Fibroblast of skin of abdomen (primary cell): ENCODE data around the gene LTBP1.

ENCODE experiments used
- DNase-seq: peaks from one replicate; pipeline ENCODE4 v3.0.0-alpha.2; 2013

LTBP1 gene

GRCh38 chr2:33391529-33392255, 444.9 kb downstream of the LTBP1 start:
- peak; percentile 74 for DNase-seq

GRCh38 chr2:33392366-33392765, 445.6 kb downstream of the LTBP1 start:
- no peak for DNase-seq

GRCh38 chr2:33395034-33395433, 448.3 kb downstream of the LTBP1 start:
- no peak for DNase-seq

- peak; percentile 65 for DNase-seq
Observed at GRCh38 chr2:33395655-33396249, 449.0 kb downstream of the LTBP1 start.

- DNase-seq, result no peak
Observed at GRCh38 chr2:33404321-33404720, 457.6 kb downstream of the LTBP1 start.

DNA sequence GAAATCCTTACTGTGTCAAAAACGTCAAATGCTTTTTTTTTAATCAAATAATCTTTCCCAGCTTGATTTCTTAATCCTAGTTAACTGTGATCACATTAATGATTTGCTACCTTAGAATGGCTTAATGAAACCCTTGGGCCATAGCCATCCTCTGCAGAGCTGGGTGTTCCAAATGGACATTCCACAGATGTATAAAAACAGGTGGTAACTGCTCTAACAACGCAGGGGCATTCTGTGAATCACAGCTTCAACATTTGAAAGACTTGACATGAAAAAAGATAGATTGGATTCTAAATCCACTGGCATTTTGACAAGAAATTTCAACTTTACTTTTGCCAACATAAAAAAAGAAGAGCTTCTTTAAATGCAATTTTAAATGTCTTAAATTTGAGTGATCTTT, 459.9 kb downstream of the LTBP1 start:
- peak; percentile 48 for DNase-seq

- no peak for DNase-seq
Observed at GRCh38 chr2:33408109-33408508, 461.4 kb downstream of the LTBP1 start.

DNA sequence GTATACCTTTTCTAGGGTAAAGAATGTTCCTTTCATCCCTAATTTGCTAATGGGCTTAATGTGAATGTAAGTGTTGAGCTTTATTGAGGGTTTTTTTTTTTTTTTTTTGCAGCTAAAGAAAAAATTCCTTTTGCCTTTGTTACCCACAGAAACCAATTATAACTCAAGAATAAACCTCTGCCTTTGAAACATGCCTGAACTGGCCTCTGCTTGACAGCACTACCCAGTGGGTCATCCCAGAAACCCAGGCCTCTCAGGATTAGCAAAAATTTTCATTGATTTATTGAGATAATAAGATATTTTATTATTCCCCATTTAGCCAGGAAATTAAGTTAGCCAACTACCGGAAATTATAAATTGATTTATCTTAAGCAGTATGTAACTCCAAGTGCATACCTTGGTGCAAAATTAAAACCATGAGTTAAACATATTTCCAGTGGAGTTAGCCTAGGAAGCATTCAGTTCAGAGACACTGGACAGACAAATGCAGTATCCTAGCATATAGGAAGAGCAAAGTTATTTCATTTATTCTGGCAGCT, 462.7 kb downstream of the LTBP1 start:
- DNase-seq, result no peak

DNA sequence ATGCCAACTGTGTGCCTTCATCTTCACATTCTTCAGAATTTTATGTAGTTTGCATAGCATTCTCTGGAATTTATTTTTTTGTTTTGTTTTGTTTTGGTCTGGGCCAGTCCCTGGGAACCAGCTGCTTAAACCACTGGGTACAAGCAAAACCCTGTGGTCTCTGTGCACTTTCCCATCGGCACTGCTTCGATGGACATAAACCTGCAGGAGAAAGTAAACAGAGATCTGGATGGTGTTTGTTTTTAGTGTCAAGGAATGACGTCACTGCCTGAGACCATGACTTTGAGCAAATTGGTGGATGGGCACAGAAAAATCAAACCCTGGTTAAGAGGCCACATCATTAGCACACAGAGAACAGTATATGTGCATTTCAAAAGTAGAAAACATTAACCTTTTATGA, 465.0 kb downstream of the LTBP1 start:
- DNase-seq, result no peak

- peak; percentile 59 for DNase-seq
Observed at GRCh38 chr2:33412920-33413319, 466.2 kb downstream of the LTBP1 start.

DNA sequence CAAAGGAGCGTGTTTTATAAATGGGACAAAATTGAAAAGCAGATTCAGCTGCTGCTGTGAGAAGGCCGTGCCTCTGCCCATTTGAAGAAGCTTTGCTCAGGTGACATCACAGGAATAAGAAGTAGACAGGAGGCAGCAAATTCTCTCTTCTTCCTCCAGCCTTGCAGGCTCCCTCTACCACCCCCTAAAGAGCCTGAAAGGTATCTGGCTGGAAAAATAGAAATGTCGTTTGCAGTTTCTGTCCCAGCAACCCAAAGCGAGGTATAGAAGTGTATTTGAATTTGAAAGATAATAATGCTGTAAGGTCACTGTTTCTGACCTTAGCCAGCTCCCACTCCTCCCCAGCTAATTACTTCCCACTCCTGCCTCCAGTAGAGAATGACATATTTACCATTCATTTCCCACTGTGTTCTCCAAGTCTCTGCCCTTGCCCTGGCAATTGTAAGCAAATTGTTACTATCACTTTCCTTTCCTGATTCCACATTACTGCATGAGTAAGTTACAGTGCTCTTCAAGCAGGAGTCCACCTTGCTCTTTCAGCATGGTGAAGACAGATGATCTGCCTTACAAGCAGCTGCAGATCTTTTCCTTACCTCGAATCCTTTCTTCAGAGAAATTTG, 472.9 kb downstream of the LTBP1 start:
- no peak for DNase-seq

DNA sequence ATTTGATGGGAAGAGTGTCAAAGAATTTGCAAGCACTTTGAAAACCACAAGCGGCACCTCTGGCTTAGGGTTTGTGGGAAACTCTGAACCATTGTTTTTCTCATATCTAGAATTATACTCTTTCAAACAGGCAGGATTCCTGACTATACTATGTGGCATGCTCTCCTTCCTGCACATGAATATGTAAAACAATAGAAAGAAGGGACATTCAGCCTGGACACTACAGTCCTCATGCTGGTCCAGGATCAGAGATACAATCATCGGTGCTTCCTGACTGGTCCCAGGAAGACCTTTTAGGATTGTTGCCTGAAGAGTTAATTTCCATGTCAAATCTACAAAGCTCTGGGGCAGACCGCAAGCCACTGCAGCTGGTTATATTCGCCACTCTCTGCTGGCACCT, 474.0 kb downstream of the LTBP1 start:
- DNase-seq, result no peak

GRCh38 chr2:33421820-33422219, 475.1 kb downstream of the LTBP1 start:
- peak; percentile 32 for DNase-seq

- DNase-seq, result no peak
Observed at GRCh38 chr2:33425161-33425560, 478.4 kb downstream of the LTBP1 start.

- peak; percentile 71 for DNase-seq
Observed at GRCh38 chr2:33425586-33426031, 478.9 kb downstream of the LTBP1 start.

- DNase-seq, result peak; percentile 80
Observed at GRCh38 chr2:33426666-33427231, 480.0 kb downstream of the LTBP1 start.

- DNase-seq, result peak; percentile 26
Observed at GRCh38 chr2:33430077-33430476, 483.3 kb downstream of the LTBP1 start.

DNA sequence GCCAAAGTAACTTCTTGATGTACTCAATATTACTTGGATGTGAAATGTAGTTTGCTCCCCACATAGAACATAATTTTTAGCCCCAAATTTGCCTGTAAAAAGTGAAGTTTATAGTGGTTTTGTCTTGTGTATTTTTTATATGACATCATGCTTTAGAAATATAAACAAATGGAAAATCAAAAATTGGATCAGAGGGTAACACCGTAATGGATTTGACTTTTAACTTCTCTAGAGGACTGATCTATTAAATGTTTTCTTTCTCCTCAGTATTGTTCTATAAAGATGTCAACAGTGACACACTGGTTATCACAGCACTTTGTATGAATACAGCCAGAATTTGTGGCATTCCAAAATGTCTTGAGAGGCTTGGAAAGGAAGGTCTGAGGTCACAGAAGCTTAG, 484.1 kb downstream of the LTBP1 start:
- no peak for DNase-seq

DNA sequence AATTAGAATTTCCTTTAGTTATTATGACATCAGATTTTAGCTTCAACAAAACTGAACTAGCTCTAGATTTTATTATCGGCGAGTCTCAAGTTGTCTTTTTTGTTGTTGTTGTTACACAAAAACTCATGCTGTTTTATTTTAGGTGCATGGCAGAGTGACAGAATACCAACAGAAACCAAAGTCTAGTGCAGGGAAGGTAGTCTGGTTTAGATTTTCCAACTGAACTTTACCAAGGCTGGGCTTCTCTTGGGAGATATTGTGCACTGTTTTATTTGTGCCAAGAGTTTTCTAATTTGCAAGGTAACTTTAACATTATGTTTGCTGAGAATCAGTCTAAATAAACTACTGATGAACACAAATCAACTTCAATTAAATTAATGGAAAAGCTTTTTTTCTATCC, 486.1 kb downstream of the LTBP1 start:
- no peak for DNase-seq

DNA sequence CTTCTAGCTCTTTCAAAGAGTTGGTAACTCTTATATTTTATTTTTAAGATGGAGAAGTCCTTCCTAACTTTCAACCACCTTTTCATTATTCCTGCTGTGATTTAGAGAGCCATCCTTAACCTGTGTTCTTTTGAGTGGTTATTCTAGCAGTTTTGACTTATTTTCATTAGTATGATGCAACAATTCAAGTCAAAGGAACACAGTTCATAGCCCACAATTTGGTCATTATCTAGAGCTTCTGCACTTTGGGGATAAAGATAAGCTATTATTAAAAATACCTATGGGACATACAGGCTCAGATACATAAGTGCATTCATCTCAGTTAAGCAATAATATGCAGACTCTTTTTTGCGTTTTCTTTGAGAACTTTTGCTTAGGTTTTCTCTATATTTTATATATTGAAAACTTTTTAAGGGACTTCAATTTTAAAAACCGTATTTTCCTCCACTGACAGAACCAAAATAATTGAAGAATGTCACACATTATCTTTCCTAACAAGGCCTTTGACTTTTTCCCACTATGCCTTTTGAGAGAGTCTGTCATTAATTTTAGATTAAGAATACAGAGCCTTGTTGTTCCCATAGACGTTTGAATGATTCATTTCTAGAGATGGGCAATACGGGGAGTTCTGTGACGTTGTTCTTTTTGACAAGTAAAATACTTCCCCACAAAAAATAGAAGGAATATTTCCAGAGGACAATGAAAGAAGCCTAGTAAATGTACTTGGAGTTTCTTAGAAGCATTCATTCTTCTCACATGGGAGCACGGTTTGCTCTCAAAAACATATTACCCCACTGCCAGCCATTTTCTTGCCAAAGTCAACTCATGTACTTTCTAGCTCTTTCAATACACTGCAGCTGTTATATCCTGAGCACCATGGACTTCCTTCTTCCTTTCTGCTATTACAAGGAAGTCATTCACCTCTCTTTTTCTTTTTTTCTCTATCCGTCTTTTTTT, 486.8 kb downstream of the LTBP1 start:
- DNase-seq, result no peak

GRCh38 chr2:33435518-33435917, 488.8 kb downstream of the LTBP1 start:
- DNase-seq, result no peak

DNA sequence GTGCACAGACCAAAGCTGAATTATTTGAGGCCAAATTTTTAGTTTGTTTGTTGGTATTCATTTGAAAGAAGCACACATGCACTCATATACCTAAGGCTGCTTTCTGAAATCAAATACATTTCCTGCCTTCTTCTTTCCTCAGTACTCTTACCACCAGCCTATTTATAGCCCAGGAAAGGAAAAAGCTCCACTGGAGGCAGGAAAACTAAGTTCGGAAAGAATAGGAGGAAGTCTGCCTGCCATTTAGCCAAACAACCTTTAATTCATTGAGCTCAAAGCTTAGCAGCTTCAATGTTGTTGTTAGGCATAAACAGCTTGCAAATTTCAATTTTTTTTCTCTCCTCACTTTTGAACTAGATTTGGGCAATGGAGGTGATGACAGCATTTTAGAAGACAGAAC, 489.3 kb downstream of the LTBP1 start:
- DNase-seq, result no peak
